GM21528 (cell line): ENCODE data around the gene MTFR2.

Experiments used
- ATAC-seq: cut with Tn5 transposase; IDR thresholded peaks from one replicate; pipeline ENCODE4 v1.9.1; 2021; ENCODE audit warnings: mild to moderate bottlenecking, moderate library complexity; ENCODE audit not compliant: unreplicated experiment, low FRiP score

MTFR2 gene

DNA sequence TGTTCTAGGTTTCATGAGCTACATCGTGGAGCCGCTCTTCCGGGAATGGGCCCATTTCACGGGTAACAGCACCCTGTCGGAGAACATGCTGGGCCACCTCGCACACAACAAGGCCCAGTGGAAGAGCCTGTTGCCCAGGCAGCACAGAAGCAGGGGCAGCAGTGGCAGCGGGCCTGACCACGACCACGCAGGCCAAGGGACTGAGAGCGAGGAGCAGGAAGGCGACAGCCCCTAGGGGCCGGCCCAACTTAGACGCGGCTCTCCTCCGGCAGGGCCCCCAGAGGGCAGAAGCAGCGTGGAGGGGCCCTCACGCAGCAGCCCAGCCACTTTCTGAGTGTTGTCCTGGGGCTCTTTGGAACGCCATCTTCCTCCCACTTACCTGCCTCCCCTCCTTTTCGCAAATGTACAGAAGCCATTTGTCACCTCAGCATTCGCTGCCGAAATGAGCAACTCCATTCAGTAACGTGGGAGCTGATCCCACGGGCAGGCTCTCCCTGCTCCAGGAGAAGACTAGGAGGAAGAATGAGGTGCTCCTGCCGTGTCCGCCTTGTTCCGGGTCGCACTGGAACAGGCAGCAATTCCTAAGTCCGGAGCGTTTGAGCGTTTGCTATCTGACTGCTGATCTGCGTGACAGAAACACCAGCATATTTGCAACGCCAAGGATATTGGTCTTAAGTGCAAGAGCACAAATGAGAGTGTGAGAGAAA is 58.4 kb downstream of the MTFR2 start:
- ATAC-seq, result no peak

DNA sequence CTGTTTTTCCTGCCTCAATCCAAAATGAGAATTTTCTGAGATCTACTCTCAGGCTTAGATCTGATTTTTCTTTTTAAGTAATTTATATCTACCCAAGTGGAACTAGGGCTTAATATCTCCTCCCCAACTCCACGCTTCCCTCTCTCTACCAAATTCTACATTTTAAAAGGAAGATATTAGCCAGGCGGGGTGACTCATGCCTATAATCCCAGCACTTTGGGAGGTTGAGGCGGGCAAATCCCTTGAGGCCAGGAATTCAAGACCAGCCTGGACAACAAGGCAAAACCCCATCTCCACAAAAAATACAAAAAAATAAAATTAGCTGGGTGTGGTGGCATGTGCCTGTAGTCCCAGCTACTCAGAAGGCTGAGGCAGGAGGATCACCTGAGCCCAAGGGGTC is 61.0 kb downstream of the MTFR2 start:
- no peak for ATAC-seq

DNA sequence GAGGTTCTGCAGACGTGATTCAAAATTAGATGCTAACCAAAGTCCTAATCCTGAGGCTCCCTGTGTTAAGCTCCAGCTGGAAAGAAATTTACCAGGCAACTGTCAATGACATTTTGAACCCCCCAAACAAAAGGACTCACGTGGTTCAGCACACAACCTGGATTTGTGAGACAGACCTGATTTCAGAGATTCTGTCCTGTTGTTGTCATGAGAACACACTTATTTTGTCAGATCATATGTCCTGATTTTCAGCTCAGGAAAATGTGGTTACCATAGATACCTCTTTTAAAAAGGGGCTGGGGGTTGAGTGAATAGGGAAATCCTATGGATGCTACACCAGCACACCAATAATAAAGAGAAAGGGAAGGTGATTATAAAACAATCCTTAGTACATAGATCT is 61.6 kb downstream of the MTFR2 start:
- ATAC-seq, result no peak

DNA sequence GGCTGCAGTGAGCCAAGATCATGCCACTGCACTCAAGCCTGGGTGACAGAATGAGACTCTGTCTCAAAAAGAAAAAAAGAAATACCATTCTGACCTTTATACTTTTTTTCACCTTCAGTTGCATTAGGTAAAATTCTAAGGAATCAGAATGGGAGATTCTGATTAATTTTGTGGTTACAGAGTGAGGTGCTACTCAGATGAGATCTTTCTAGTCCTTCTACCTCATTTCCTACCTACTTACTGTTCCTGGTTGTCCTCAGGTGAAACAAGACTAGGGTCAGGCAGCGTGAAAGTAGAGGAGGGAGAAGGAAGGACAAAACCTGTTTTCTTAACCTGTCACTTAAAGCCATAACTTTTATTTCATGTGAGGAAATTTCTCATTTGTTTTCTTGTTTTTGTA is 63.7 kb downstream of the MTFR2 start:
- no peak for ATAC-seq

DNA sequence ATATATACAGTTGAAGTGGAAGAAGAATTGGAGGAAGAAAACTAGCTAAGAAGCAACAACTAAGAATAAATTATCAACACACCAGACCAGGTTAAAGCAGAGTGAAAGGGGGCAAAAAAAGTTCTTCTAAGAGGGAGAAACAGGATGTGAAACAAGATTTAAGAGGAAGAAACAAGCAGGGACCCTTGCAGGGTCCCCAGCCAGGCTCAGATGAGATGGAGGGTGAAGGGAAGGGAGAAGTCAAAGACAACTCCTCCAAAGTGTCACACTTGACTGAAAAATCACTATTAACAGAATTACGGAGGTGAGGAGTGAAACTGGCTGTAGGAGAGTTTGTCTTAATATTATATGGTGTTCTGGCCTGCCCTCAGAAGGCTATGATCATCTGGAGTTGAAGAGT is 65.4 kb downstream of the MTFR2 start:
- no peak for ATAC-seq

DNA sequence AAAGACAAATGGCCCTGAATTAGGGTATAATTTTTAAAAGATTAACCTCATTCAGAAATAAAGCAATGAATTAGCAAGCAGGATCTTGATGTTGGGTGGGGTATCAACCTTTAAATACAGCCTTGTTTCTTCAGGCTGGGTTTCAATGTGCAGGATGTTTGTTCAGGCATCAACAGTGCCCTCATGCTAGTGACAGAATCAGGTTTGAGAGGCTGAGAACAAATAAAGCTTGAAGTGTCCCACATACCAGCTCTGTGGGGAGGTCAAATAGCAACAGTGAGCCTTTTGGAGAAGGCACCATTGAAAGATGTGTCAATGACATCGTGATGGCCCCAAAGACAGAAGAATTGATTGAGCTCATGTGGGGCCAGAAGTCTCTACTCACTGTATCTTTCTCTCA is 68.2 kb downstream of the MTFR2 start:
- ATAC-seq, result no peak

DNA sequence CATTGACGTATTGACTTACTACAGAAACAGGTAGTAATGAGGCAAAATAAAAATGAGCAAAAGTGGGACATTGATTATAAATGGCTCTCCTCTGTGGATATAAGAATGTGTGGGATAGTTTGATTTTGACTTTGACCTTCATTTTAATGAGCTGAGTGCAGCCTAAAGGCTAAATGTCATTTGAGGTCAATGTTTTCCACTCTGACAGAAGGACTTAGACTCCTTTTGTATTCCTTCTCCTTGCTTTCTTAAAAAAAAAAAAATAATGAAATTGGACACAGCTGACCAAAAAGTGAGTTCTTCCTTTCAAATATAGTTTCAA is 68.6 kb downstream of the MTFR2 start:
- ATAC-seq, result no peak
